Measurements from ENCODE around the gene ZNF541.

Gene ZNF541

GRCh38 chr19:47540748-47541147, 32.2 kb downstream of the ZNF541 start:
- DNase-seq, result no peak

DNA sequence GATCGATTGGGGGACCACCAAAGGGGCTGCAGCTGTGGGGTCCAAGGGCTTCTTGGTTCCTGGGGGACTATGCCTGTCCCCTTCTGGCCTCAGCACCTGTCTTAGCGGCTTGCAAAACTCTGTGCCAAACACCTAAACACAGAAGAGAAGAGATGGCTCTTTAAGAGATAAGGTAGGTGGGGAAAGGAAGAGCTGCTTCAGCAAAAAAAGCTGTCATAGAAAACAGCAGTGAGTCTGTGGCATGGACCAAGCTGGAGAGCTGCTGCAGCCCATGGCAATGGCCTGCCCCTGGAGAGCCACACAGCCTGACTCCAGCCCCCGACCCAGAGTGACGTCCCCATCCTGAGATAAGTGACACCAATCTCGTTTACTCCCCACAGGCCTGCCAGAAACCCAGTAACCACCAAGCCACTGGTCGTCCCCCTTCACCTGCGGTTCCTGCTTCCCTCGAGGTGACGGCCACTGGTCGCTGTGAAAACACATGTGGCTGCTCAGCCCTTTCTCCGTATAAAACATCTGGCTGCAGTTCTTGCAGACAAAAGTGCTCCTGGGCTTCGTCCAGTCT, 33.1 kb downstream of the ZNF541 start:
- DNase-seq, result no peak

DNA sequence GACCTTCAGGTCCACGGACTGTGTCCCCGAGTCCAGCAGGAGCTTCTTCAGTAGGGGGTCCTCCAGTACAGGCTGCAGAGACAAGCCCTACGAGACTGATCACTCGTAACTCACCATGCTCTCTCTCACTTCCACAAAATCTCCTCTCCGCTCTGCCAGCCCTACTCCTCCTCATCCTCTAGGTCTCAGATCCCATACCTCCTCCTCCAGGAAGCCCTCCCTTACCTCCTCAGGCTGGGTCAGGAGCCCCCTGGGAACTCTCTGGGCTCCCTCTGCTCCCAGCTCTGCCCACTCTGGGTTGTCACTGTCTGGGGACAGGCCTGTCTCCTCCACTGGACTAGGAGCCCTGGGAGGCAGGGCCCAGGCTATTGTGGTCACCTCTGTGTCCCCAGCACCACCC, 34.1 kb downstream of the ZNF541 start:
- DNase-seq, result no peak

GRCh38 chr19:47537493-47537892, 35.5 kb downstream of the ZNF541 start:
- DNase-seq, result no peak

DNA sequence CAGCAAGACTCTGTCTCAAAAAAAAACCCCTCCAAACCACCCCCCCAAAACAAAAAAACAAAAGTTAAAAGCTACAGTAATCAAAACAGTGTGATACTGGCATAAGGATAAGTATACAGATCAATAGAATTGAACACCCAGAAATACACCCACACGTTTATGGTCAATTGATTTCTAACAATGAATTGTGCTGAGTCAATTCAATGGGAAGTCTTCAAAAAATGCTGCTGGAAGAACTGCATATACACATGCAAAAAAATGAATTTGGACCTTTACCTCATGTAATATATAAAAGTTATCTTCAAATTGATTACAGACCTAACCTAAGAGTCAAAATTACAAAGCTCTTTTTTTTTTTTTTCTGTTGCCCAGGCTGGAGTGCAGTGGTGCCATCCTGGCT, 38.3 kb downstream of the ZNF541 start:
- DNase-seq, result no peak

GRCh38 chr19:47531640-47532387, 41.1 kb downstream of the ZNF541 start:
- DNase-seq, result peak; percentile 14

DNA sequence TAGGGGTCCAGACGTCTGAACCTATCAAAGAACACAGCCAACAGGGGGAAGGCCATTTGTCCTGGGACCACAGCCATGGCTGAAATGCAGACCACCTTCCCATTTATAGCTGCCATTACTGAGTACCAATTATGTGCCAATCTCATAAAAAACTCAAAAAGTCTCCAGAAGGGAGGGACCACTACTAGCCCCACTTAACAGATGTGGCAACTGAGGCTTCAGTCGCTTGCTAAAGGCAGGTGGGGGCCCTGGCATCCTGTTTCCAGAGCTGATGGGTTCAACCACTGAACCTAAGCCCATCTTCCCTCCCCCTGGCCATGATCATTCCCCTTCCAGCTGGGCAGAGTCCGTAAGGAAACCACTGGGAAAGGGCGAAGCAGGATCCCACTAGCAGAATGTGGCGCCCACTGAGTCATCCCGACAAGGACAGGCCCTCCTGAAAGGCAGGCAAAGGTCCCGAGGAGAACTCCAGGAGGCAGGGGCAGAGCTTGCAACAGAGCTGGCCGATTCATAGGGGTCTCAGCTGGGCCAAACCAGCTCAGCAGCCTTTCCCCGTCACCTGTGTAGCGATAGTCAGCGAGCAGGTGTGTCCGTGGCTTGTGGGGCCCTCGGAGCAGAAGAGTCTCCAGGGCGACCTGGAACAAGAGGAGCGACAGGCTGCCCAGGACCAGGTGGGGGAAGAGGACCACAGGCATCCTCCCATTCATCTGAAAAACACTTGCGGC, 43.8 kb downstream of the ZNF541 start:
- DNase-seq, result no peak

DNA sequence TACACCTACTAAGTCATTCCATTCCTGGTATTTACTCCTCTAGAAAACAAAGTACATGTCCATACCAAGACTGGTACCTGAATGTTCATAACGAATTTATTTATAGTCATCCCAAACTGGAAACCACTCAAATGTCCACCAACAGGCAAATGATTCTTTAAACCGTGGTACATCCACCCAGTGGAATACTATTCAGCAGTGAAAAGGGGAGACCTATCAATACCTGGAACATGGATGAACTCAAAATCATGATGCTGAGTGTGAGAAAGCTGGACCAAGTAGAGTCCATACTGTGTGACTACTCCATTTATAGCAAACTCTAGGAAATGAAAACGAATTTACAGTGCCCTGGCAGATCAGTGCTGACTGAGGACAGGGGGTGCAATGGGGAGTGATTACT, 46.1 kb downstream of the ZNF541 start:
- no peak for DNase-seq

DNA sequence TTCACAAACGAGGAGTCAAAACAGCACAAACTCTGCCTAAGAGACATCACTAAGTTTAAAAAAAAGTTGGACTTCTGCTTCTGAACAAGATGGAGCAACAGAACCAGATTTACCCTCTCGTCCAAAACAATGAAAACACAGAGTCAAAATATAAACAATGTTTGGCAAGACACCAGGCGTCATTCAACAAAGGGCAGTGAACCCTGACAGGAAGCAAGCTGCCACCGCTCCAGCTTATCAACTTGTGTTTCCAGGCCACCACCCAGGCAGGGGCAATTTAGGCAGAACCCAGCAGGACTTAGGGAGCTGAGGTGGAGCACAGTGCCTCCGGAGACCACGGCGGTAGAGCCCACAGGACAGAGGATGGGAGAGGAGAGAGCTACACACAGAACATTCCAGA, 49.5 kb downstream of the ZNF541 start:
- DNase-seq, result no peak
